Liver (tissue), 9 donors: Measurements from ENCODE around the gene CNTN2. TPM values are rescaled to one million over a fixed set of nuclear protein-coding genes. Genes with fewer than 3 reads are reported as not detected.

ENCODE experiments used
- DNase-seq: peaks from one replicate; pipeline ENCODE4 v3.0.0-alpha.2; 2017; ENCODE audit warnings: low spot score
- H3K27ac ChIP-seq, 2 donors: one replicate each; pipeline ENCODE4 v1.7.0; 2013; ENCODE audit warnings: inconsistent platforms in 2 of 2, low read length in 2 of 2, control low read depth in 1 of 2, low read depth in 1 of 2, mild to moderate bottlenecking in 1 of 2
- H3K27me3 ChIP-seq, 4 donors: one replicate each; pipeline versions ENCODE4 v1.6.1 to v1.7.0; 2013; ENCODE audit warnings: low read length in 3 of 4, inconsistent platforms in 1 of 4, mild to moderate bottlenecking in 1 of 4, moderate library complexity in 1 of 4; ENCODE audit not compliant: control insufficient read depth in 4 of 4, insufficient read depth in 4 of 4
- H3K36me3 ChIP-seq, 4 donors: one replicate each; pipeline versions ENCODE4 v1.6.1 to v1.7.0; 2013; ENCODE audit warnings: low read length in 3 of 4, mild to moderate bottlenecking in 3 of 4, low read depth in 1 of 4, moderate library complexity in 1 of 4; ENCODE audit not compliant: control insufficient read depth in 4 of 4, insufficient read depth in 3 of 4
- H3K4me1 ChIP-seq, 4 donors: one replicate each; pipeline versions ENCODE4 v1.6.1 to v1.7.0; 2013; ENCODE audit warnings: low read length in 3 of 4, mild to moderate bottlenecking in 3 of 4, moderate library complexity in 1 of 4; ENCODE audit not compliant: control insufficient read depth in 4 of 4, insufficient read depth in 4 of 4
- H3K4me3 ChIP-seq, 3 donors: one replicate each; pipeline versions ENCODE4 v1.6.1 to v1.7.0; 2013; ENCODE audit warnings: low read length in 3 of 3, control low read depth in 1 of 3, low read depth in 1 of 3, mild to moderate bottlenecking in 1 of 3
- H3K9ac ChIP-seq, 2 donors: one replicate each; pipeline ENCODE4 v1.7.0; 2013; ENCODE audit warnings: low read length in 2 of 2, mild to moderate bottlenecking in 2 of 2, moderate library complexity in 2 of 2, control low read depth in 1 of 2, low read depth in 1 of 2
- H3K9me3 ChIP-seq, 4 donors: one replicate each; pipeline versions ENCODE4 v1.6.1 to v1.7.0; 2013; ENCODE audit warnings: low read length in 3 of 4; ENCODE audit not compliant: control insufficient read depth in 4 of 4
- EGR1 ChIP-seq, 2 donors: IDR thresholded peaks; 2 replicates each; pipeline ENCODE4 v1.6.1; 2016 to 2018; ENCODE audit warnings: antibody characterized with exemption in 2 of 2, low read depth in 2 of 2
- FOXA2 ChIP-seq: IDR thresholded peaks from 2 replicates; pipeline ENCODE4 v1.6.1; 2016; ENCODE audit warnings: antibody characterized with exemption
- HNF4G ChIP-seq: IDR thresholded peaks from 2 replicates; pipeline ENCODE4 v1.6.1; 2016; ENCODE audit warnings: antibody characterized with exemption
- JUND ChIP-seq, 2 donors: IDR thresholded peaks; 2 replicates each; pipeline ENCODE4 v1.6.1; 2016; ENCODE audit warnings: antibody characterized with exemption in 2 of 2
- SP1 ChIP-seq: IDR thresholded peaks from 2 replicates; pipeline ENCODE4 v1.6.1; 2018; ENCODE audit warnings: antibody characterized with exemption, mild to moderate bottlenecking
- TAF1 ChIP-seq: conservative IDR thresholded peaks from 2 replicates; pipeline ENCODE4 v1.6.1; 2016; ENCODE audit warnings: antibody characterized with exemption, mild to moderate bottlenecking
- WGBS: extraction: QIAGEN DNeasy Blood & Tissue Kit; methylation state at CpG from one replicate; pipeline ENCODE4 v1.1.7; 2013; 5-methylcytosine and 5-hydroxymethylcytosine counted together
- polyA plus RNA-seq, 2 donors: library from polyadenylated mRNA; stranded (reverse) in 1 of 2; unstranded in 1 of 2; fragments of 200-250 nt in 1 of 2; fragments of >200 nt in 1 of 2; fragmentation: Nextera tagmentation in 1 of 2; extraction: Ambion mirVana in 1 of 2; gene quantifications; one replicate each; pipeline versions ENCODE4 v1.2.1 to v1.2.3, GENCODE V29; 2013 to 2015
- total RNA-seq, 2 donors: library from RNA; depleted of rRNA; stranded (reverse); fragments of >200 nt; gene quantifications; one replicate each; pipeline ENCODE4 v1.2.3, GENCODE V29; 2014
- TF ChIP-seq, protein P1 (sequence below): IDR thresholded peaks from 2 replicates; pipeline ENCODE4 v1.6.1; 2016; ENCODE audit warnings: antibody characterized with exemption, mild to moderate bottlenecking
- TF ChIP-seq, protein P2 (sequence below): IDR thresholded peaks from 2 replicates; pipeline ENCODE4 v1.6.1; 2016; ENCODE audit warnings: antibody characterized with exemption
- TF ChIP-seq, protein P3 (sequence below): IDR thresholded peaks from 2 replicates; pipeline ENCODE4 v1.6.1; 2016; ENCODE audit warnings: antibody characterized with exemption
- TF ChIP-seq, protein P4 (sequence below): IDR thresholded peaks from 2 replicates; pipeline ENCODE4 v1.6.1; 2016; ENCODE audit warnings: antibody characterized with exemption
- TF ChIP-seq, protein P5 (sequence below): fragments of 150-350 bp; IDR thresholded peaks from 2 replicates; pipeline ENCODE4 v1.5.1; 2017; ENCODE audit warnings: improper control_type of control experiment, low read depth, low read length; ENCODE audit not compliant: missing input control
- donor health status: healthy.
- donor health status: healthy.
- donor health status: healthy.
- donor health status: healthy.
- donor health status: healthy.

Gene CNTN2
- total and polyA plus RNA-seq, 4 donors = 0.05 to 0.25 (median 0.17) TPM

DNA sequence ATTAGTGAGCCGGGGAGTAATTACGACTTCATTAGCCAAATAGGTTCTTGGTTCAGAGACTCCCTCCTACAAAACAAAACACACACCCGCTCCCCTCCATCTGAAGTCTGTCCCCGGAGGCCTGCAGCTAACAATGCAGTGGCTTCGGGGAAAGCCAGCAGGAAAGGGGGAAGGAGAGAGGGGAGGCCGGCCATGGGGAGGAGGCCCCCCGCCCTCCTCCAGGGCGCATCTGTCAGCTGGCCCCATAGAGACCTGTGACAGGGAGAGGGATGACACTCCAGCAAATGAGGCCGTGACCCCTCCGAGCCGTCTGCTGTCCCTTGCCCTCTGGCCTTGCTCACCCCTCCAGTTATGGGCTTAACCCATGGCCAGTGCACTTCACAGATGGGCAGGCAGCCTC, 12.1 kb upstream of the CNTN2 start:
- no peaks in the 10 kb centered on the region for H3K36me3 ChIP-seq

DNA sequence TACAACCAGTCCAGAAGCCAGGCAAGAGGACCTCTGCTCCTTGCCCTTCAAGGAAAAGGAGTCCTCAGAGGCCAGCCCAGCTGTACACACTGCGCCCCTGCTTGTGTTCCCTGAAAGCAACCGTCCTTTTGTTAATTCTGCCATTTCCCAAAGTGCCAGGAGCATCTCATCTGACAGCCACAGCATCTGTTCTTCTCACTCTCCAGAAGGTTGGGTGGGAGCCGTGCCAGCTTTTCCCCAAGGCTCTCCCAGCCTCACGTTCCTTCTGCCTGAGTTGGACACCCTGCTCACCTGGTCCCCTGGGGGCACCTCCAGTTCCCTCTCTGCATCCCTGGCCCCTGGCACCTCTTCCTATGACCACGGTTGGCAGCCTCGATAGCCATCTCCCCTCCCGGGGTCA, 10.5 kb upstream of the CNTN2 start:
- WGBS = 92% methylated on average over 7 of the region's 7 CpGs
- H3K9ac ChIP-seq = no peak overlapping the region

More for the DNA sequence above, 12.1 kb upstream of the CNTN2 start:
- Histone ChIP-seq H3K4me1 (no peaks in the 10 kb centered on the region), H3K9me3 (no peaks in the 10 kb centered on the region), H3K9ac (no peak overlapping the region), H3K27ac (no peak overlapping the region), H3K4me3 (no peak overlapping the region), H3K27me3 (no peaks in the 10 kb centered on the region)
- WGBS = 72% methylated on average over 11 of the region's 11 CpGs
- DNase-seq = no peak
- TF ChIP-seq, protein P1, sequence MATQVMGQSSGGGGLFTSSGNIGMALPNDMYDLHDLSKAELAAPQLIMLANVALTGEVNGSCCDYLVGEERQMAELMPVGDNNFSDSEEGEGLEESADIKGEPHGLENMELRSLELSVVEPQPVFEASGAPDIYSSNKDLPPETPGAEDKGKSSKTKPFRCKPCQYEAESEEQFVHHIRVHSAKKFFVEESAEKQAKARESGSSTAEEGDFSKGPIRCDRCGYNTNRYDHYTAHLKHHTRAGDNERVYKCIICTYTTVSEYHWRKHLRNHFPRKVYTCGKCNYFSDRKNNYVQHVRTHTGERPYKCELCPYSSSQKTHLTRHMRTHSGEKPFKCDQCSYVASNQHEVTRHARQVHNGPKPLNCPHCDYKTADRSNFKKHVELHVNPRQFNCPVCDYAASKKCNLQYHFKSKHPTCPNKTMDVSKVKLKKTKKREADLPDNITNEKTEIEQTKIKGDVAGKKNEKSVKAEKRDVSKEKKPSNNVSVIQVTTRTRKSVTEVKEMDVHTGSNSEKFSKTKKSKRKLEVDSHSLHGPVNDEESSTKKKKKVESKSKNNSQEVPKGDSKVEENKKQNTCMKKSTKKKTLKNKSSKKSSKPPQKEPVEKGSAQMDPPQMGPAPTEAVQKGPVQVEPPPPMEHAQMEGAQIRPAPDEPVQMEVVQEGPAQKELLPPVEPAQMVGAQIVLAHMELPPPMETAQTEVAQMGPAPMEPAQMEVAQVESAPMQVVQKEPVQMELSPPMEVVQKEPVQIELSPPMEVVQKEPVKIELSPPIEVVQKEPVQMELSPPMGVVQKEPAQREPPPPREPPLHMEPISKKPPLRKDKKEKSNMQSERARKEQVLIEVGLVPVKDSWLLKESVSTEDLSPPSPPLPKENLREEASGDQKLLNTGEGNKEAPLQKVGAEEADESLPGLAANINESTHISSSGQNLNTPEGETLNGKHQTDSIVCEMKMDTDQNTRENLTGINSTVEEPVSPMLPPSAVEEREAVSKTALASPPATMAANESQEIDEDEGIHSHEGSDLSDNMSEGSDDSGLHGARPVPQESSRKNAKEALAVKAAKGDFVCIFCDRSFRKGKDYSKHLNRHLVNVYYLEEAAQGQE = no peak
- TF ChIP-seq SP1 (no peak), JUND (IDR thresholded peaks at IDR 0.05) (no peak)
- TF ChIP-seq, protein P2, sequence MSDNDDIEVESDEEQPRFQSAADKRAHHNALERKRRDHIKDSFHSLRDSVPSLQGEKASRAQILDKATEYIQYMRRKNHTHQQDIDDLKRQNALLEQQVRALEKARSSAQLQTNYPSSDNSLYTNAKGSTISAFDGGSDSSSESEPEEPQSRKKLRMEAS = no peak
- TF ChIP-seq, protein P3, sequence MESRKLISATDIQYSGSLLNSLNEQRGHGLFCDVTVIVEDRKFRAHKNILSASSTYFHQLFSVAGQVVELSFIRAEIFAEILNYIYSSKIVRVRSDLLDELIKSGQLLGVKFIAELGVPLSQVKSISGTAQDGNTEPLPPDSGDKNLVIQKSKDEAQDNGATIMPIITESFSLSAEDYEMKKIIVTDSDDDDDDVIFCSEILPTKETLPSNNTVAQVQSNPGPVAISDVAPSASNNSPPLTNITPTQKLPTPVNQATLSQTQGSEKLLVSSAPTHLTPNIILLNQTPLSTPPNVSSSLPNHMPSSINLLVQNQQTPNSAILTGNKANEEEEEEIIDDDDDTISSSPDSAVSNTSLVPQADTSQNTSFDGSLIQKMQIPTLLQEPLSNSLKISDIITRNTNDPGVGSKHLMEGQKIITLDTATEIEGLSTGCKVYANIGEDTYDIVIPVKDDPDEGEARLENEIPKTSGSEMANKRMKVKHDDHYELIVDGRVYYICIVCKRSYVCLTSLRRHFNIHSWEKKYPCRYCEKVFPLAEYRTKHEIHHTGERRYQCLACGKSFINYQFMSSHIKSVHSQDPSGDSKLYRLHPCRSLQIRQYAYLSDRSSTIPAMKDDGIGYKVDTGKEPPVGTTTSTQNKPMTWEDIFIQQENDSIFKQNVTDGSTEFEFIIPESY = no peak

More for the DNA sequence above, 10.5 kb upstream of the CNTN2 start:
- Histone ChIP-seq H3K36me3 (no peaks in the 10 kb centered on the region), H3K4me1 (peaks cover 0 to 8% (median 5%) of the 10 kb centered on the region in 4 donors), H3K27ac (no peak overlapping the region), H3K27me3 (no peaks in the 10 kb centered on the region), H3K9me3 (no peaks in the 10 kb centered on the region), H3K4me3 (no peak overlapping the region)
- DNase-seq = no peak
- TF ChIP-seq, protein P4, sequence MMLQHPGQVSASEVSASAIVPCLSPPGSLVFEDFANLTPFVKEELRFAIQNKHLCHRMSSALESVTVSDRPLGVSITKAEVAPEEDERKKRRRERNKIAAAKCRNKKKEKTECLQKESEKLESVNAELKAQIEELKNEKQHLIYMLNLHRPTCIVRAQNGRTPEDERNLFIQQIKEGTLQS = no peak
- TF ChIP-seq TAF1 = no peak
- no peak for TF ChIP-seq FOXA2
- TF ChIP-seq, protein P1 = no peak
- TF ChIP-seq HNF4G = no peak
- TF ChIP-seq, protein P2 = no peak
- TF ChIP-seq, protein P5, sequence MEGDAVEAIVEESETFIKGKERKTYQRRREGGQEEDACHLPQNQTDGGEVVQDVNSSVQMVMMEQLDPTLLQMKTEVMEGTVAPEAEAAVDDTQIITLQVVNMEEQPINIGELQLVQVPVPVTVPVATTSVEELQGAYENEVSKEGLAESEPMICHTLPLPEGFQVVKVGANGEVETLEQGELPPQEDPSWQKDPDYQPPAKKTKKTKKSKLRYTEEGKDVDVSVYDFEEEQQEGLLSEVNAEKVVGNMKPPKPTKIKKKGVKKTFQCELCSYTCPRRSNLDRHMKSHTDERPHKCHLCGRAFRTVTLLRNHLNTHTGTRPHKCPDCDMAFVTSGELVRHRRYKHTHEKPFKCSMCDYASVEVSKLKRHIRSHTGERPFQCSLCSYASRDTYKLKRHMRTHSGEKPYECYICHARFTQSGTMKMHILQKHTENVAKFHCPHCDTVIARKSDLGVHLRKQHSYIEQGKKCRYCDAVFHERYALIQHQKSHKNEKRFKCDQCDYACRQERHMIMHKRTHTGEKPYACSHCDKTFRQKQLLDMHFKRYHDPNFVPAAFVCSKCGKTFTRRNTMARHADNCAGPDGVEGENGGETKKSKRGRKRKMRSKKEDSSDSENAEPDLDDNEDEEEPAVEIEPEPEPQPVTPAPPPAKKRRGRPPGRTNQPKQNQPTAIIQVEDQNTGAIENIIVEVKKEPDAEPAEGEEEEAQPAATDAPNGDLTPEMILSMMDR = no peak
- TF ChIP-seq JUND (IDR thresholded peaks at IDR 0.05) = no peak
- no peak for TF ChIP-seq EGR1 (IDR thresholded peaks at IDR 0.05; ENCODE audit: low read depth in 2 of 2)
